Measurements from ENCODE around the gene PRKAG3.

GRCh38 chr2:218834685-218835084 is 3.1 kb upstream of the PRKAG3 start:
- TF ChIP-seq CTCF (conservative IDR thresholded peaks at IDR 0.05; ENCODE audit: low read depth in 2 of 2) (no peak), POLR2AphosphoS5 (IDR thresholded peaks at IDR 0.05; ENCODE audit: low read depth) (no peak), EZH2phosphoT487 (IDR thresholded peaks at IDR 0.05; ENCODE audit: unreplicated experiment) (no peak)
